ENCODE results near the gene CAP2. TPM values are rescaled to one million over a fixed set of nuclear protein-coding genes. Genes with fewer than 3 reads are reported as not detected.

Gene CAP2
- total RNA-seq, 4 donors from 2014 or later, result 4.8 to 10.1 (median 7.8) TPM

GRCh38 chr6:17519120-17519519 is 125.7 kb downstream of the CAP2 start:
- no peak for DNase-seq
- 78% methylated on average over 5 of the region's 5 CpGs; no CpG with 5 or more reads in 1 of the 2 donors for WGBS, 2 donors (ENCODE audit: low coverage in 1 of 2)
- no peak overlapping the region for H3K4me3 ChIP-seq
- intact Hi-C loops (cut with DNase I; ENCODE audit: low total_unique reads), result no loop called here
- no peaks in the 10 kb centered on the region for H3K4me1 ChIP-seq
- no peaks in the 10 kb centered on the region for H3K9me3 ChIP-seq
- in situ Hi-C loops (cut with MboI; ENCODE audit: low pct_ligation_motif_present in 1 of 4, low pct_unique_long_range_greater_than_20kb in 1 of 4, low sequenced_read_pairs in 3 of 4), result no loop called here
- no peak for TF ChIP-seq CTCF (IDR thresholded peaks at IDR 0.05)
- no peak for TF ChIP-seq POLR2AphosphoS5 (IDR thresholded peaks at IDR 0.05)
- no peak for TF ChIP-seq EP300 (IDR thresholded peaks at IDR 0.05; ENCODE audit: low read depth)
- no peak for TF ChIP-seq POLR2A (IDR thresholded peaks at IDR 0.05)
- no peaks in the 10 kb centered on the region for H3K36me3 ChIP-seq
- no peaks in the 10 kb centered on the region for H3K27me3 ChIP-seq
- H3K27ac ChIP-seq, result no peak overlapping the region

GRCh38 chr6:17525637-17526036 is 132.2 kb downstream of the CAP2 start:
- H3K4me1 ChIP-seq, result no peaks in the 10 kb centered on the region
- DNase-seq, result no peak
- H3K36me3 ChIP-seq, result no peaks in the 10 kb centered on the region
- TF ChIP-seq EP300 (IDR thresholded peaks at IDR 0.05; ENCODE audit: low read depth), result no peak
- TF ChIP-seq POLR2A (IDR thresholded peaks at IDR 0.05), result no peak
- TF ChIP-seq CTCF (IDR thresholded peaks at IDR 0.05), result no peak
- no peak for TF ChIP-seq POLR2AphosphoS5 (IDR thresholded peaks at IDR 0.05)
- in situ Hi-C loops (cut with MboI; ENCODE audit: low pct_ligation_motif_present in 1 of 4, low pct_unique_long_range_greater_than_20kb in 1 of 4, low sequenced_read_pairs in 3 of 4) (no loop called here), intact Hi-C loops (cut with DNase I; ENCODE audit: low total_unique reads) (no loop called here)
- H3K27me3 ChIP-seq, result no peaks in the 10 kb centered on the region
- no peak overlapping the region for H3K27ac ChIP-seq
- 63% methylated on average over 3 of the region's 3 CpGs; no CpG with 5 or more reads in 1 of the 2 donors for WGBS, 2 donors (ENCODE audit: low coverage in 1 of 2)
- H3K9me3 ChIP-seq, result no peaks in the 10 kb centered on the region
- H3K4me3 ChIP-seq, result no peak overlapping the region

GRCh38 chr6:17527076-17527475 is 133.7 kb downstream of the CAP2 start:
- no peak for DNase-seq
- Histone ChIP-seq H3K9me3 (no peaks in the 10 kb centered on the region), H3K4me1 (no peaks in the 10 kb centered on the region), H3K4me3 (no peak overlapping the region), H3K27ac (no peak overlapping the region), H3K36me3 (no peaks in the 10 kb centered on the region), H3K27me3 (no peaks in the 10 kb centered on the region)
- WGBS, 2 donors (ENCODE audit: low coverage in 1 of 2), result 44 to 58% methylated on average over 1 of the region's 1 CpG
- intact Hi-C loops (cut with DNase I; ENCODE audit: low total_unique reads), result no loop called here
- in situ Hi-C loops (cut with MboI; ENCODE audit: low pct_ligation_motif_present in 1 of 4, low pct_unique_long_range_greater_than_20kb in 1 of 4, low sequenced_read_pairs in 3 of 4), result no loop called here
- TF ChIP-seq EP300 (IDR thresholded peaks at IDR 0.05; ENCODE audit: low read depth), result no peak

GRCh38 chr6:17530321-17530835 is 137.0 kb downstream of the CAP2 start:
- Histone ChIP-seq H3K9me3 (no peaks in the 10 kb centered on the region), H3K27ac (no peak overlapping the region), H3K4me3 (no peak overlapping the region), H3K4me1 (no peaks in the 10 kb centered on the region), H3K36me3 (no peaks in the 10 kb centered on the region), H3K27me3 (no peaks in the 10 kb centered on the region)
- no peak for TF ChIP-seq EP300 (IDR thresholded peaks at IDR 0.05; ENCODE audit: low read depth)
- no peak for TF ChIP-seq POLR2A (IDR thresholded peaks at IDR 0.05)
- no peak for TF ChIP-seq POLR2AphosphoS5 (IDR thresholded peaks at IDR 0.05)
- no peak for TF ChIP-seq CTCF (IDR thresholded peaks at IDR 0.05)
- in situ Hi-C loops (cut with MboI; ENCODE audit: low pct_ligation_motif_present in 1 of 4, low pct_unique_long_range_greater_than_20kb in 1 of 4, low sequenced_read_pairs in 3 of 4), result no loop called here
- 56 to 81% methylated on average over 3 of the region's 3 CpGs for WGBS, 2 donors (ENCODE audit: low coverage in 1 of 2)
- no peak for DNase-seq
- intact Hi-C loops (cut with DNase I; ENCODE audit: low total_unique reads), result no loop called here

GRCh38 chr6:17536586-17536985 is 143.2 kb downstream of the CAP2 start:
- TF ChIP-seq POLR2A (IDR thresholded peaks at IDR 0.05), result no peak
- TF ChIP-seq POLR2AphosphoS5 (IDR thresholded peaks at IDR 0.05), result no peak
- no peak for TF ChIP-seq CTCF (IDR thresholded peaks at IDR 0.05)
- TF ChIP-seq EP300 (IDR thresholded peaks at IDR 0.05; ENCODE audit: low read depth), result no peak
- Histone ChIP-seq H3K4me1 (no peaks in the 10 kb centered on the region), H3K4me3 (no peak overlapping the region), H3K27ac (no peak overlapping the region), H3K36me3 (no peaks in the 10 kb centered on the region), H3K27me3 (no peaks in the 10 kb centered on the region), H3K9me3 (no peaks in the 10 kb centered on the region)
- DNase-seq, result no peak
- intact Hi-C loops (cut with DNase I; ENCODE audit: low total_unique reads), result no loop called here
- in situ Hi-C loops (cut with MboI; ENCODE audit: low pct_ligation_motif_present in 1 of 4, low pct_unique_long_range_greater_than_20kb in 1 of 4, low sequenced_read_pairs in 3 of 4), result no loop called here
- 33 to 35% methylated on average over 2 of the region's 2 CpGs for WGBS, 2 donors (ENCODE audit: low coverage in 1 of 2)

Data from transverse colon (tissue), 4 donors.